ENCODE data around the gene PLAAT4.

GRCh38 chr11:63573881-63574855 is 37.6 kb downstream of the PLAAT4 start:
- TF ChIP-seq CEBPB (IDR thresholded peaks at IDR 0.05) (no peak), TAF1 (IDR thresholded peaks at IDR 0.05; ENCODE audit: low read depth) (no peak)

Measured in Ishikawa (cell line).